BE2C (cell line): Measurements from ENCODE around the gene BCO2.

ENCODE experiments used
- DNase-seq: peaks from one replicate; pipeline ENCODE4 v3.0.0-alpha.2; 2020
- H3K27me3 ChIP-seq: fragments of 250-450 bp; sonication (Bioruptor Pico); 2 replicates; pipeline ENCODE4 v1.5.1; 2020; ENCODE audit warnings: mild to moderate bottlenecking
- H3K36me3 ChIP-seq: fragments of 250-450 bp; sonication (Bioruptor Pico); 2 replicates; pipeline ENCODE4 v1.5.1; 2020; ENCODE audit warnings: mild to moderate bottlenecking
- H3K4me1 ChIP-seq: fragments of 250-450 bp; sonication (Bioruptor Pico); 2 replicates; pipeline ENCODE4 v1.5.1; 2020
- H3K4me3 ChIP-seq: 2 replicates; pipeline ENCODE4 v1.5.1; 2011; ENCODE audit warnings: low read depth, low read length
- H3K9me3 ChIP-seq: fragments of 250-450 bp; sonication (Bioruptor Pico); 2 replicates; pipeline ENCODE4 v1.5.1; 2020
- CTCF ChIP-seq: IDR thresholded peaks from 2 replicates; pipeline ENCODE4 v1.5.1; 2012; ENCODE audit warnings: mild to moderate bottlenecking, low read depth, low read length

Gene BCO2

DNA sequence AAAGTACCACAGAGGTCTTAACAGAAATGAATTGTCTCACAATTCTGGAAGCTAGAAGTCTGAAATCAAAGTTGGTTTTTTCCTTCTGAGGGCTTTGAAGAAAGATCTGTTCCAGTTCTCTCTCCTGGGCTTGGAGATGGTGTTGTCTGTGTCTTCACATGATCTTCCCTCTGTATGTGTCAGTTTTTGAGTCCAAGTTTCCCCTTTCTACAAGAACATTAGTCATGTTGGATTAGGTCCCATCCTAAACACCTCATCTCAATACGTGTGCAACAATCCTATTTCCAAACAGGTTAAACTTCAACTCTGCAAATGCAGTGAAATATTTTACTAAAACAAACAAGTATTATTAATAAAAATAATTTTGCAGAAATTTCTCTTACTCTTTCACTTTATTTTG lies 47.8 kb downstream of the BCO2 start:
- H3K9me3 ChIP-seq, result no peaks in the 10 kb centered on the region
- 0 out of 2 replicates have a peak, but pooled peaks cover 5% of the 10 kb centered on the region for H3K36me3 ChIP-seq
- H3K4me3 ChIP-seq, result no peak overlapping the region
- DNase-seq, result no peak
- H3K27me3 ChIP-seq, result no peaks in the 10 kb centered on the region
- no peak for TF ChIP-seq CTCF
- peaks cover 2% of the 10 kb centered on the region; the same call in 1 of the 2 replicates for H3K4me1 ChIP-seq

DNA sequence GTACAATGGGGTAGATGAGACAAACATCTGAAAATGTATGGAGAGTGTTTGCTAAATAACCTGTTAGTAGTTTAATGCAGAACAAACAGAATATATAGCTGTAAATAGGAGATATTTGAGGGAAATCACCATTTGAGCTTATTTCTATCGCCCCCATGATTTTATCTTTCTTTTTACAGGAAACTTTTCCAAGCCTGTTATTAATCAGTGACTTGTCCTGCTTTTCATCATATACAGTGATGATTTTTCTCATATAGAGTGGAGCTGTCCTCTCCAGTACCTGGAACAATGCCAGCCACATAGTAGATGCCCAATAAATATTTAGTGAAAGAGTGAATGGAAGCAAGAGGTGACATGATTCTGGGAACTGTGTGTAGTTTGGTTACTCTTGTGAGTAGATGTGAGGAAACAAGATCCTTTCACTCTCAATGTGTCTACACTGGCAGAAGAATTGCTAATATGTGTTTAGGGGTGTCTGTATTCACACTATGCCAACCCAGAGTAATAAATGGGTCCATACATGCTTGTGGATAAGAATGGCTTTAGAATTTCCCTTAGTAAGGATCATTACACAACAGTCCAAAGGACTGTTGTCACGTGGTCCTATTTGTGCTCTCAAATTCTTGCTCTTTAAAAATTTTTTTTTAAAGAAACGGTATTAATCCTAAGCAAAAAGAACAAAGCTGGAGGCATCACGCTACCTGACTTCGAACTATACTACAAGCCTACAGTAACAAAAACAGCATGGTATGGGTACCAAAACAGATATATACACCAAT lies 48.6 kb downstream of the BCO2 start:
- TF ChIP-seq CTCF, result no peak
- no peak for DNase-seq

GRCh38 chr11:112225753-112226061 lies 50.4 kb downstream of the BCO2 start:
- TF ChIP-seq CTCF, result no peak

More for the DNA sequence above, 48.6 kb downstream of the BCO2 start:
- Histone ChIP-seq H3K4me1 (peaks cover 2% of the 10 kb centered on the region; the same call in 1 of the 2 replicates), H3K27me3 (no peaks in the 10 kb centered on the region), H3K36me3 (peaks cover 8% of the 10 kb centered on the region), H3K4me3 (no peak overlapping the region), H3K9me3 (no peaks in the 10 kb centered on the region)

GRCh38 chr11:112226062-112226830 lies 50.9 kb downstream of the BCO2 start, which contains the start of gene PTS:
TSS of gene PTS (plus strand) at chr11:112226428. CDS start at chr11:112226444, 16 bp downstream.
- H3K4me1 ChIP-seq, result peaks cover 2% of the 10 kb centered on the region; the same call in 1 of the 2 replicates

More at GRCh38 chr11:112225753-112226061, 50.4 kb downstream of the BCO2 start:
- DNase-seq, result no peak
- H3K27me3 ChIP-seq, result no peaks in the 10 kb centered on the region
- peaks cover 2% of the 10 kb centered on the region; the same call in 1 of the 2 replicates for H3K4me1 ChIP-seq
- peaks cover 23% of the 10 kb centered on the region for H3K36me3 ChIP-seq
- H3K9me3 ChIP-seq, result no peaks in the 10 kb centered on the region
- peak overlapping the region; percentile 93 for H3K4me3 ChIP-seq

DNA sequence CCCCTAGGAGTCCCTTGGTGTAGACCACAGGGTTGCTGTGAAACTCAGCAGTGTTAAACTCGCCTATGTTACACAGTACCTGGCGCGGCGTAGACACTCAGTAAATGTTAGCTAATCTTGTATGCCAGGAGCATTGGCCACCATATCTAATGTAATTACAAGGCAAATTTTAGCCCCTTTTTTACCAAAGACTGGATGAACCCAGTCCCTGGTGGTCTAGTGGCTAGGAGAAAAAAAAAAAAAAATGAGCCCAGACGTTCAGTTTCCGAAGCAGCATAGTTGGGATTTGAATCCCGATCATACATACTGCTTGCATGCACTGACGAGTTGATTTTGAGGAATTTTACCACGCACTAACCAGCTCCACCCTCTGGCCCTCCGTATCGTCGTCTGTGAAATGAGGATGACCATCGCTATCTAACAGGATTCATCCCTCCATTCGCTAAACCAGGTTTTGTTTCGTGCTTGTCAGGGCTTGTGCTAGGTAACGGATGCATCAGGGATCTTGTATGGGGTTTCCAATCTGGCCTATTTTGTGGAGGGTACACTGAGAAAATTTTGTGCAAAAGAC lies 51.6 kb downstream of the BCO2 start:
- Histone ChIP-seq H3K27me3 (no peaks in the 10 kb centered on the region), H3K36me3 (peaks cover 24% of the 10 kb centered on the region), H3K4me1 (peaks cover 2% of the 10 kb centered on the region; the same call in 1 of the 2 replicates), H3K9me3 (no peaks in the 10 kb centered on the region), H3K4me3 (peak overlapping the region; percentile 93)
- TF ChIP-seq CTCF, result no peak
- no peak for DNase-seq

More at GRCh38 chr11:112226062-112226830, 50.9 kb downstream of the BCO2 start, which contains the start of gene PTS:
- peak; percentile 88 for DNase-seq
- peak within 1 kb of the TSS; percentile 93 for H3K4me3 ChIP-seq
- no peak for TF ChIP-seq CTCF
- peaks cover 24% of the 10 kb centered on the region for H3K36me3 ChIP-seq
- H3K27me3 ChIP-seq, result no peaks in the 10 kb centered on the region
- H3K9me3 ChIP-seq, result no peaks in the 10 kb centered on the region
